Pulmonary artery endothelial cell (primary cell): ENCODE measurements around the gene PGLYRP2. TPM values are rescaled to one million over a fixed set of nuclear protein-coding genes. Genes with fewer than 3 reads are reported as not detected.

Experiments used
- DNase-seq: peaks from one replicate; pipeline ENCODE4 v3.0.0-alpha.2; 2011; ENCODE audit warnings: low read depth, low spot score
- total RNA-seq: library from RNA; depleted of rRNA; stranded (reverse); fragments of >200 nt; gene quantifications from 2 replicates; pipeline ENCODE4 v1.2.3, GENCODE V29; 2014

PGLYRP2 gene
- total RNA-seq, 1 donor from 2014 or later = not detected

DNA sequence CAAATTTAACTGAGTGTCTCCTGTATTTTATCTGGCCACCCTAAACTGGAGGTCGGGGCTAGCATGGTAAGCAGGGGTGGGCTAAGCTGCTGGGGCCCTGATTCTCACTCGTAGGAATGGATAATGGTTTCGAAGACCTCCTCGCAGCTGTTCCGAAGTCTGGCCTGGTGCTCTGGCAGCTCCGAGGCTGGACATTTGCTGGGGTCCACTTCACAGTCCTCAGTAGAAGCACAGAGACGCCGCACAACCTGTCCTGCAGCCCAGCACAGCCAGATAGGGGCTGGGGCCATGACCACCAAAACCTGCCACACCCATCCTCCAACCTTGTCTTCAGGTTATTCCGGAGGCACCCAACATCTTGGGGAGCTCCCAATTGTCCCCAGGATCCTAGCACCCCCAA, 23.3 kb downstream of the PGLYRP2 start:
- no peak for DNase-seq

DNA sequence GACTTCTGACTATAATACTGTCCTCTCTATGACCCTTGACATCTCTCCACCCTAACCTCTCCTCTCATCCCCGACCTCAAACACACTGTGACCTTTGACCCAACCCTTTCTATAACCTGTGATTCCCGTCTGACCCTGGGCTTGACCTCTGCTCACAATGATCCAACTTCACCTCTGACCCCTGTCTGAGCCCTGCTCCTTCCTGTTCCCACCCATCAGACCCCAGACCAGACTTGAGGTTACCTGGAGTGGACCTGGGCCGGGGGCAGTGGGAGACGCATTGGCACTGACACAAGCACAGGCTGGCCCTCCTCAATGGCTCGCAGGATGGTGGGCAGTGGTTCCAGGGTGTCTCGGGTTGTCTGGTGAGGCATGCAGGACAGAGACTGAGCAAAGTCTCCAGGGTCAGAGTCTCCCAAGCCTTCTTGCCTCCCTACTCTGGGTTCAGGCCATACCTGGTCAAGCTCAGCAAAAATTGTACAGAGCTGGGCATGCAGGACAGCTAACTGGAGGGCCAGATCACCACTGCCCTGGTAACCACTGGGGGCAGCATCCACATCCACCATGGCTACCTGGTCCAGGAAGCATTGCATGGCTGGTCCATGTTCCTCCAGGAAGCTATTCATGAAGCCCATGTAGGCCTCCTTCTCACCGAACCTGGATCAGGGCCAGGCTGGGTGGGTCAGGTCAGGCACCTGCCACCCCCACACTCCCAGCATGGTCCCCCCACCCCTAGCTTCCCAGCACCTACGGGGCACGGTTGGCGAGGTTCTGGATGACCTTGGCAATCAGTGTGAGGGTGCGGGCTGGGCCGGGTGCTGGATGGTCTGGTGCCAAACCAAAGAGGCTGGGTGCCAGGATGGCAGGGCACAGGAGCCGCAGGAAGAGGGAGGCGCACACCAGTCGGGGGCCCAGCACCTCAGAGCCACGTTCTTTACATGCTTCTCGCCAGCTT, 25.1 kb downstream of the PGLYRP2 start:
- DNase-seq = no peak

GRCh38 chr19:15453091-15453578, 26.2 kb downstream of the PGLYRP2 start:
- no peak for DNase-seq

DNA sequence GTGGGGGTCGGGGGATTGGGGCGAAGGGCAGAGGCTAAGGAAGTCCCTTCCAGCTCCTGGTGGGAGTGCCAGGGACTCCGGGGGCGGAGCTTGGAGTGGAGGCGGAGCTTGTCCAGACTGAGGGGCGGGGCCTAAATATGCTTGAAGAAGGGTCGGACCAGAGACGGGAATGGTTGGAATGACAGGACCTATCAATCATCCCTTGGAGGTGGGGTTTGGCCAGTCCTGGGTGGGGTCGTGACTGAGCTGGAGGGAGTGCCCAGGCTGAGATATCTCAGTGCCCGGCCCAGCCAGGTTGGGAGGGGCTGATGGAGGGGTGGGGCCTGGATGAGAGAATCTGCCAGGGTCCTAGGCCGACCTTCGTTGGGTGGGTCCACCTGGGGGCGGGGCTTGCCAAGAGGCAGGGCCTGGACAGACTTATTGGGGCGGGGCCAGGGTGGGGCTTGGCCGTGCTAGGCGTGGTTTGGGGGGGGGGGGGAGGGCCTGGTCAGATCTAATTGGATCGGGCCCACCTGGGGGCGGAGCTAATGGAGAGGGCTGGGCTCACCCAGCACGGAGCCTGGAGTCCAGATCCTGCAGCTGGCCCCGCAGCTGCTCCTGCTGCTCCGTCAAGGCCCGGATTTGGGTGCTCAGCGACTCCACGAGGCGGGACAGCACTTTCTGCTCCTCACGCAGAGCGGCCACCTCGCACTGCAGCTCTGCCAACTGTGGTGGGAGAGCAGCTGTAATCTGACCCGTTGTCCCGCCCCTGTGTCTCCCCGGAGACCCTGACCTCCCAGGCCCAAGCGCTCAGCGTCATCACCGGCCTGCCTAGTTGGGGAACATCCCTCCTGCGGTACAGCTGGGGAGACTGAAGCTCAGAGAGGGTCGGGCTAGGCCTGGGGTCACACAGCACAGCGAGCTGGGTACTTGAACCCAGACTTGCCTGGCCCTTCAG, 26.9 kb downstream of the PGLYRP2 start:
- peak; percentile 73 for DNase-seq

DNA sequence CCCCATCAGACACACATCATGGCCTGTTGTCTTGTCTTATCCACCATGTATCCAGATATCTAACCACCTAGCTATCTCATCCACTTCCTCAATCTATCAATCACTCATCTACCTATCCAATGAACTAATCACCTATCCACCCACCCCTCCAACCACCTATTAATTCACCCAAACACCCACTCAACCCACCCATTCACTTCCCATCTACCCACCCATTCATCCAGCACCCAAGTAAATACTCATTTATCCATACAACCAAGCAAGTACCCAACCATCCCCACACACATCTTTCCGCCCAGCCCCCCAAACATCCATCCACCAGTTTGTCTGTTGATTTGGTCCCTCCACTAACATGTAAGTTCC, 28.8 kb downstream of the PGLYRP2 start:
- no peak for DNase-seq

- no peak for DNase-seq
Observed at GRCh38 chr19:15449620-15450527, 29.4 kb downstream of the PGLYRP2 start, which contains the start of gene WIZ. TSS of gene WIZ (minus strand) at chr19:15449956. CDS start at chr19:15448307, 1,649 bp downstream.

DNA sequence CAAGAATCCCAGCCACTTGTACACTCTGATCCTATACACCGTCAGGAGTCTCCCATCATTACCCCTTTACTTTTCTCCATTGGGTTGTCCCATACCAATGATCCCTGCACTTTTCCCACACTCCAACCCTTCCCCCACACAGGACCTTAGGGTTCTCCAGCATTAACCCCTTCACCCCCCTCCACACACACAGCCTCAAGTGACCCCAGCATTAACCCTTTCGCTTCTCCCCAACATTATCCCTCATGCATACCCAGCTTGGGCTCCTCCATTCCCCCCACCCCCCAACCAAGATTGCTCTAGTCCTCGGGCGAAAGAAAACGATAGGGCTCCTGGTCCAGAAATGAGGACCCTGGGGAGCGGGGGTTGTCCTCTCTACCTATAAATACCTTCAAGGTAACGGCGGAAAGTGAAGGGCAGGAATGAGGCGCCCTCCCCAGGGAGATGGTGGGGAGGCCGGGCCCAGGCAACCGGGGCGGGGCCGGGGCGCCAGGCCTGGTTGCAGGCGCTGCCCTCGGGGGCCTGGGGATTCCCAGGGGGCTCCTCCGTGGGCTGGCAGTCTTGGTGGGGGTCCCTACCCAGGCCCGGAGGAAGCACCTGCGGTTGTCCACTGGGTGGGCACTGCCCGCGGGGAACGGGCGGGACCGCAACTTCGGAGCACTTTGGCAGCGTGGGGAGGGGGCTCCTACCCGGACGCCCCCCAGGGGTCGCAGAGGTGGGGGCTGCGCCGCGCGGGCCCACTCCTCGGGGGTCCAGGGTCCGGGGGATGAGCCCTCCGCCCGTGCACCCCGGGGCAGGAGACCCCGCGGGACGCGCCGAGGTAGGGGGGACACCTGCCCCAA, 30.3 kb downstream of the PGLYRP2 start:
- no peak for DNase-seq

- no peak for DNase-seq
Observed at GRCh38 chr19:15448044-15448777, 31.1 kb downstream of the PGLYRP2 start.

DNA sequence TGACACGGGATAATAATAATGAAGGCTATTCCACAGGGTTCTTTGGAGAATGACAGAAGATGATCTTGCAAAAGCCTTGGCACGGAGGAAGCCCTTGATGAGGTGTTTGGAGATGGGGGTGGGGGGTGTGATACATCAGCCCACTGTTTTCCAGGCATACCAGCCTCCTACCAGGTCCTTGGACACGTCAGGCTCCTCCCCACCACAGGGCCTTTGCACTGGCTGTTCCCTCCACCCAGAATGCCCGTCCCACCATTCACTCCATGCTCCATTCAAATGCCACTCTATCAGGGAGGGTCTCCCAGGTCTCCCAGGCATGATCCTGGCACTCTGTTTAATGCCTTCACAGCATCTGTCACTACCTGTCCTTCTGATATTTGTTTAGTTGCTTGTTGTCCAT, 32.2 kb downstream of the PGLYRP2 start:
- DNase-seq = no peak

DNA sequence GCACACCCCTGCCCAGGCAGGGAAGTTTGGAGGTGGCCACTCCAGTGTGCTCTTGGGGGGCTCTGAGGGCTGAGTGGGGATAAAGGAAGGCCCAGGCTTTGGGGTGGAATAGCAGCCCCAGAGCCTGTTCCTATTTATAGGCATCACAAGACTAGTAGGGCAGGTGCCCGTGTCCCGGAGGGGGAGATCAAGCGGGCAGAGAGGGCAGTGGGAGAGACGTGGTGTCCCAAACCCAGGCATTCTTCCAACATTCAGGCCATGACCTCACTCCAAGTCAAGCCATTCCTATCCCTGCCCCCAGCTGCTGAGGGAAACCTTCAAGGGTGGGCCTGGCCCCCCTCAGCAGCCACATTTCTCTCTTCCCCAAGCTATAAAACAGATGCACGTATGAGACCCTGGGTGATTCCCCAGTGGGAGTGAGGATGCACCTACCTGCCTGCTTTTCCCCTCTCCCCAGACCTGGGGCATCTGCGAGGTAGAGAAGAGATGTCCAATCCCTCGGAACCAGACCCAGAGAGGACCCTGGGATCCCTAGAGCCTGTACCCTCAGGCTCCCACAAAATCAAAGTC, 33.4 kb downstream of the PGLYRP2 start:
- DNase-seq = no peak

DNA sequence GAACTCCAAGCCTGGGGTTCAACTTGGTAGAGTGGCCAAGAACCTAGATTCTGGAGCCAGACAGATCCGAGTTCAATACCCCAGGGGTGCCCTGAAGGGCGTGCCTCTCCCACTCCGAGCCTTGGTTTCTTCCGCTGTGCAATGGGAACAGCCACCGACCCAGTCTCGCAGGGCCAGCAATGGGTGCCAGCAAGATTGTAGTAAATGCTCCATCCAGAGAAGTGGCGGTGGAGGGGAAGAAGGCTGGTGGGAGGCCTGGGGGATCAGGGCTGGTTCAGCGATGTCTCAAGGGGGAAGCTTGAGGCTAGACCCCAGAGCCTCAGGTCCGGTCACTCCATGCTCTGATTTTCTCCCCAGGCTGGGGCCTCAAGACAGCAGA, 34.1 kb downstream of the PGLYRP2 start:
- DNase-seq = no peak

GRCh38 chr19:15444505-15445226, 34.6 kb downstream of the PGLYRP2 start:
- no peak for DNase-seq

DNA sequence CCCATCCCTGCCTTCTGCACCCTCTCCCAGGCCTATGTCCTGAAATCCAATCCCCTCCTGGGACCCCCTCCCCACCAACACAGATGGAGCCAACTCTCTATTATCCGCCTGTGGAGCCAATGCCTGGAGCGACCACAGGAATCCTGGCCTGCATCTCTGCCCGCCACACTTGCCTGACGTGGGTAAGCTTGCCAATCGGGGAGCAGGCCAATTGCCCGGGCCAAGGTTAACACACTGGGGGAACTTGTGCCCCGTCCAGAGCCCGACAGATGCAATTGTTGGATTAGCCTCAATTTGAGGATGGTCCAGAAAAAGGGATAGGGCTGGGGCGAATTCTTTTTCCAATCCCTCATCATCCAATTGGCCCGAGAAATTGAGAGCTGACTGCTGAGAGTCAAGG, 35.5 kb downstream of the PGLYRP2 start:
- no peak for DNase-seq

DNA sequence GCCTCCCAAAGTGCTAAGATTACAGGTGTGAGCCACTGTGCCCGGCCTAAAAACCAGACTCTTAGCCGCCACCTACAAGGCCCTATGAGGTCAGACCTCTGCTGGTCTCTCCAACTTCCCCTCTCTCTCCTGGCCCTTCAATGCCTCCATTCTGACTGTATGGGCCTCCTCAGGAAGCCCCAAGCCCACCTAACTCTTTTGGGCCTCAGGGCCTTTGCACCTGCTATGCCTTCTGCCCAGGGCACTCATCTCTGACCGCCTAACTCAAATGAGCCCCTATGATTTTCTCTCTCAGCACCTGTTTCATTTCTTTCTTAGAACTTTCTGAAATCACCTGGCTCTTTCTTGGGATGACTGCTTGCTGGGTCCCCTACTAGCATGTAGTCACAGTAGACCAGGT, 36.0 kb downstream of the PGLYRP2 start:
- no peak for DNase-seq

DNA sequence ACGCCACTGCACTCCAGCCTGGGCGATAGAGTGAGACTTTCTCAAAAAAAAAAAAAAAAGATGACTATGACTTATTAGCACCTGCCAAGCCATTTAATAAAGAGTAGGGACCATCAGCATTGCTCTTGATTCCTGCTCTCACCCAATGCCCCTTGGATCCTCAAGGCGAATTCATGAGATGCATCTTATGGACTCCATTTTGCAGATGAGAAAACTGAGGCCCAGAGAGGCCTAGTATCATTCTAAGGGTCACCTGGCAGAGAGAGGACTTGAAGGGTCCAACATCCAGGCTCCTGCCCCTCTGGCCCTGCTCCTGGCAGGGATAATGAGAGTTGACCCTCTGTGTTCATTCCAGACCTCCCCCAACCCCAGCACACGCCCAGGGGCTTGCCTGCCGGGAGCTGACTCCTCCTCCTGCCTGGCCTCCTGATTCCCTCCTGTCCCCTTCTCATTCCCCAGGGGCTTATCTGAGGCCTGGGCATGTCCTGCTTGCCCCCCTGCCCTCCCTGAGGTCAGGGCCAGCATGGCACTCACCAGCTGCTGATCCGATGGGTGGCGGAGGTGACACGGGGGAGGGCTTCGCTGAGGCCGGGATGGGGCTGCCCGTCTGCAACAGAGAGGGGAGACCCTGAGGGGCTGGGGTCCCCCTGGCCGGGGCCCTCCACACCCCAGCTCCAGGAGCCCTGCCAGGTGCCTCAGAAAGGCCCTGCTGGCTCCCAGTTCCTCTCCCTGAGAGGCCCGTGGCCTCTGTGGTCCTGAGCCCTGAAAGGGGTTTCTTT, 37.0 kb downstream of the PGLYRP2 start:
- DNase-seq = no peak

DNA sequence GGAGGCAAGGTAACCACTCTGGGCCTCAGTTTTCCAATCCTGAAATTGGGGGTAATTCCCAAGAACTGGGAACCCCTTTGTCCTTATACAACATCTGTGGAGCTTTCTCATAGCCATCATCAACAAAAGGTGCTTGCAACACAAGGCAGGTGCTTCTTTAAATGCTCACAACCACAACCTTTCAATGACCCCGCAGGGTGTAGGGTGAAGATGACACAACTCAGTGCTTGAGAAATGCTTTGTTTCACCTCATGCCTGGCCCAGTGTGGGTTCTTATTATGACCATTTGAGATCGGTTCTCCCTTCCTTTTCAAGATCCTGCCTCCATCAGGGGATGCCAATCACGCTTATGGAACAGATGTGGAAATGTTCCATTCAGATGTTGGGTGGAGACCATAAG, 38.0 kb downstream of the PGLYRP2 start:
- DNase-seq = no peak

DNA sequence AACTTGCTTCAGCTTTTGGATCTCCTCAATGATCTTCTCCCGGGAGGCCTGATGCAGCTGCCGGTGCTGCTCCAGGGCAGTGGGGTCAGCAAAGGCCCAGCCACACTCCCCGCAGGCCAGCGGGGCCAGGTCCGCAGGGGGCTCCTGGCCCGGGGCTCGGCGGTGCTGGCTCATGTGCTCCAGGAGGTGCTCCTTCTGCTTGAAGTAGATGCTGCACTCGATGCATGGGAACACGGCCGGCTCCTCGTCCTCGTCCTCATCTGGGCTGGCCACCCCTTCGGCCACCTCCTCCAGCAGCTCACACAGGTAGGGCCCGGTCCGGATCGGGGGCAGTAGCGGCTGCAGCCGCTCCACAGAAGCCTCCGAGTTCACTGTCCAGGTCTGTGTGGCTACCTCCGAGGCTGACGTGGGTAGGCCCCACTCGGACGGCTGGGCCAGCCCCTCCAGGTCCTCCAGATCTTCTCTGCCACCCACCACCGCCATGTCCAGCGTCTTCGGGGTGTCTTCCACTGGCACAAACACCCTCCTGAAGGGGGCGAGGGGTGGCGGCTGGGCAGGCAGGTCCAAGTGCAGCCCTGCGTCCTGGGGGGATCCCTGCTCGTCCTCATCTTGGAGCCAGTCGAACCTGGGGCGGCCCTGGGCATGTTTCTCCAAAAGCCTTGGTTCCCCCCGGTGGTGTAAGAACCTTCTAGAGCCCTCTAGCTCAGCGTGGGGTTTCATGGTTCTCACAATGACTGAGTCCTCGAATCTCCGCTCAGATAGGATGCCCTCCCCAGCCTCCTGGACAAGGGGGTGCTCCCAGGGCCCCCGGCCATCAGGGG, 39.3 kb downstream of the PGLYRP2 start:
- DNase-seq = no peak
